PC-9 (cell line): ENCODE measurements around the gene KLK13. TPM values are rescaled to one million over a fixed set of nuclear protein-coding genes. Genes with fewer than 3 reads are reported as not detected.

ENCODE experiments used
- BruUV-seq: library from RNA; stranded (reverse); fragments of 400-500 nt; replicated peaks from 2 replicates; lab custom pipeline; 2021; lab: Mats Ljungman, UMichigan
- CTCF ChIA-PET: fragments of 300-600 bp; sonication (Branson Sonifier 250); formaldehyde crosslinking; loops from one replicate; lab custom pipeline; 2022; ENCODE audit warnings: antibody characterized with exemption; lab: Charles Lee
- POLR2A ChIA-PET: fragments of 300-600 bp; sonication (Branson Sonifier 250); formaldehyde crosslinking; loops from one replicate; lab custom pipeline; 2022; ENCODE audit warnings: antibody characterized with exemption; ENCODE audit not compliant: unreplicated experiment; lab: Charles Lee
- DNase-seq, 2 experiments: peaks; one replicate each; pipeline versions ENCODE4 v3.0.0 to v3.0.0-alpha.2; 2015 to 2022; ENCODE audit warnings: mixed read lengths in 1 of 2
- H2AFZ ChIP-seq: fragments of 200-600 bp; sonication (generic); 2 replicates; pipeline ENCODE4 v1.8.1; 2017; ENCODE audit warnings: antibody characterized with exemption
- H3F3A ChIP-seq: fragments of 200-600 bp; sonication (generic); 2 replicates; pipeline ENCODE4 v1.8.1; 2017; ENCODE audit warnings: antibody characterized with exemption, mild to moderate bottlenecking, low read depth; ENCODE audit not compliant: insufficient read depth
- H3K27ac ChIP-seq: fragments of 200-600 bp; sonication (generic); 2 replicates; pipeline ENCODE4 v1.6.1; 2016; ENCODE audit warnings: mixed run types
- H3K27me3 ChIP-seq: fragments of 200-600 bp; sonication (generic); 2 replicates; pipeline ENCODE4 v1.6.1; 2016; ENCODE audit warnings: low read depth, mixed run types; ENCODE audit not compliant: insufficient read depth
- H3K36me3 ChIP-seq: fragments of 200-600 bp; sonication (generic); 2 replicates; pipeline ENCODE4 v1.6.1; 2016; ENCODE audit warnings: low read depth, mixed run types
- H3K4me1 ChIP-seq: fragments of 200-600 bp; sonication (generic); replicated peaks from 2 replicates; pipeline ENCODE4 v1.6.1; 2016; ENCODE audit warnings: mixed run types; ENCODE audit not compliant: insufficient read depth
- H3K4me2 ChIP-seq: fragments of 200-600 bp; sonication (generic); 2 replicates; pipeline ENCODE4 v1.6.1; 2017; ENCODE audit warnings: mixed run types
- H3K4me3 ChIP-seq: fragments of 200-600 bp; sonication (generic); 2 replicates; pipeline ENCODE4 v1.6.1; 2016; ENCODE audit warnings: mixed run types
- H3K79me2 ChIP-seq: fragments of 200-600 bp; sonication (generic); 2 replicates; pipeline ENCODE4 v1.6.1; 2017; ENCODE audit warnings: low read depth, mixed run types
- H3K9me2 ChIP-seq: fragments of 200-600 bp; sonication (generic); 2 replicates; pipeline ENCODE4 v1.8.1; 2017; ENCODE audit warnings: mild to moderate bottlenecking; ENCODE audit not compliant: insufficient read depth
- H3K9me3 ChIP-seq: fragments of 200-600 bp; sonication (generic); 2 replicates; pipeline ENCODE4 v1.8.1; 2016; ENCODE audit warnings: low read depth; ENCODE audit not compliant: insufficient read depth
- H4K20me1 ChIP-seq: fragments of 200-600 bp; sonication (generic); 2 replicates; pipeline ENCODE4 v1.8.1; 2017; ENCODE audit not compliant: insufficient read depth
- CTCF ChIP-seq: fragments of 200-600 bp; sonication (generic); conservative IDR thresholded peaks from 2 replicates; pipeline ENCODE4 v1.6.1; 2017; ENCODE audit warnings: mixed run types, antibody characterized with exemption, mild to moderate bottlenecking, moderate library complexity
- EZH2 ChIP-seq: fragments of 200-600 bp; sonication (generic); IDR thresholded peaks from 2 replicates; pipeline ENCODE4 v1.8.0; 2017; ENCODE audit warnings: antibody characterized with exemption, low read depth
- intact Hi-C: fragments of 100-400 bp; cut with micrococcal nuclease; formaldehyde crosslinking; loops from one replicate; pipeline ENCODE4 v1.10.0; 2022; ENCODE audit not compliant: unreplicated experiment
- total RNA-seq: library from RNA; stranded (reverse); gene quantifications from 2 replicates; pipeline ENCODE4 v1.2.3, GENCODE V29; 2021

KLK13 gene
- total RNA-seq, 1 experiment from 2014 or later: not detected

GRCh38 chr19:51010066-51010795 lies 54.7 kb downstream of the KLK13 start:
- Histone ChIP-seq H3K9me2 (no peaks in the 10 kb centered on the region), H3K27ac (no peak overlapping the region), H3K79me2 (no peaks in the 10 kb centered on the region), H2AFZ (no peak overlapping the region), H3F3A (peaks cover 19% of the 10 kb centered on the region; the same call in 1 of the 2 replicates), H3K36me3 (no peaks in the 10 kb centered on the region), H4K20me1 (no peaks in the 10 kb centered on the region), H3K4me1 (peaks cover 19% of the 10 kb centered on the region), H3K27me3 (no peaks in the 10 kb centered on the region), H3K4me2 (no peak overlapping the region), H3K4me3 (no peak overlapping the region), H3K9me3 (no peaks in the 10 kb centered on the region)
- intact Hi-C loops: loop anchor here (10.0 kb wide), 2 partner anchors 205 to 305 kb away; no protein-coding TSS in a partner anchor
- BruUV-seq: no TSS peak
- TF ChIP-seq EZH2 (no peak), CTCF (no peak)
- ChIA-PET POLR2A (interaction anchor here (0.5 to 0.9 kb wide), 2 partner anchors 11 to 26 kb away, joined by 4 read pairs; partner anchors contain the start of gene KLK7), CTCF (interaction anchor here (0.6 kb wide), 1 partner anchor 9 kb away, joined by 3 read pairs; the partner anchor contains the start of gene KLK8)
- DNase-seq: peak; percentile 50 to 60

GRCh38 chr19:51009061-51009891 lies 55.6 kb downstream of the KLK13 start:
- Histone ChIP-seq H3K9me2 (no peaks in the 10 kb centered on the region), H3K9me3 (no peaks in the 10 kb centered on the region), H2AFZ (no peak overlapping the region), H3K4me2 (no peak overlapping the region), H3K4me3 (no peak overlapping the region), H3K4me1 (peaks cover 19% of the 10 kb centered on the region), H3F3A (peaks cover 19% of the 10 kb centered on the region; the same call in 1 of the 2 replicates), H3K27ac (no peak overlapping the region), H4K20me1 (no peaks in the 10 kb centered on the region), H3K79me2 (no peaks in the 10 kb centered on the region), H3K36me3 (no peaks in the 10 kb centered on the region), H3K27me3 (no peaks in the 10 kb centered on the region)
- CTCF ChIA-PET: no interaction called here
- POLR2A ChIA-PET: interaction anchor here (0.9 kb wide), 1 partner anchor 25 kb away, joined by 4 read pairs; the partner anchor contains the start of gene KLK7
- intact Hi-C loops: no loop called here
- no peak for TF ChIP-seq EZH2
- no peak for TF ChIP-seq CTCF
- no TSS peak for BruUV-seq
- peak in 1 of 2 experiments; percentile 26 for DNase-seq

GRCh38 chr19:51007488-51007887 lies 57.4 kb downstream of the KLK13 start:
- Histone ChIP-seq H3K27ac (no peak overlapping the region), H3K9me3 (no peaks in the 10 kb centered on the region), H3K79me2 (no peaks in the 10 kb centered on the region), H3K36me3 (no peaks in the 10 kb centered on the region), H3F3A (peaks cover 23% of the 10 kb centered on the region; the same call in 1 of the 2 replicates), H3K4me2 (no peak overlapping the region), H3K4me3 (no peak overlapping the region), H3K9me2 (no peaks in the 10 kb centered on the region), H4K20me1 (no peaks in the 10 kb centered on the region), H3K27me3 (no peaks in the 10 kb centered on the region), H2AFZ (no peak overlapping the region), H3K4me1 (peaks cover 19% of the 10 kb centered on the region)
- CTCF ChIA-PET: interaction anchor here (0.6 to 0.7 kb wide), 2 partner anchors 10 to 87 kb away, joined by 4 to 19 read pairs; no protein-coding TSS in a partner anchor
- no peak for DNase-seq
- POLR2A ChIA-PET: no interaction called here
- no TSS peak for BruUV-seq
- intact Hi-C loops: no loop called here
- TF ChIP-seq CTCF (no peak), EZH2 (no peak)
